ENCODE results near the gene KDELR1. TPM values are rescaled to one million over a fixed set of nuclear protein-coding genes. Genes with fewer than 3 reads are reported as not detected.

The KDELR1 gene
- polyA plus RNA-seq, 1 experiment: 168 TPM

- H3K27ac ChIP-seq (ENCODE audit: low read depth, low read length): no peak overlapping the region
- POLR2A ChIA-PET: no interaction called here
- TF ChIP-seq CTCF (IDR thresholded peaks at IDR 0.05; ENCODE audit: low read depth, low read length): no peak
- peaks cover 5% of the 10 kb centered on the region; the same call in 1 of the 2 replicates for H3K9me3 ChIP-seq (ENCODE audit: control insufficient read depth, insufficient read depth, low read length)
- H3K27me3 ChIP-seq (ENCODE audit: control insufficient read depth, insufficient read depth, low read length): peaks cover 44% of the 10 kb centered on the region
- DNase-seq (ENCODE audit: low read depth, low spot score): no peak
- CTCF ChIA-PET: no interaction called here
- H3K4me3 ChIP-seq (ENCODE audit: low read depth, low read length): no peak overlapping the region
These were observed 4.9 kb upstream of the KDELR1 start for GRCh38 chr19:48396016-48396823.

GRCh38 chr19:48395499-48395898 lies 4.1 kb upstream of the KDELR1 start:
- POLR2A ChIA-PET: no interaction called here
- DNase-seq (ENCODE audit: low read depth, low spot score): no peak
- H3K27me3 ChIP-seq (ENCODE audit: control insufficient read depth, insufficient read depth, low read length): peaks cover 44% of the 10 kb centered on the region

GRCh38 chr19:48395170-48395455 lies 3.8 kb upstream of the KDELR1 start:
- Histone ChIP-seq H3K27me3 (ENCODE audit: control insufficient read depth, insufficient read depth, low read length) (peaks cover 44% of the 10 kb centered on the region), H3K4me3 (ENCODE audit: low read depth, low read length) (no peak overlapping the region), H3K9me3 (ENCODE audit: control insufficient read depth, insufficient read depth, low read length) (peaks cover 5% of the 10 kb centered on the region; the same call in 1 of the 2 replicates), H3K27ac (ENCODE audit: low read depth, low read length) (no peak overlapping the region)
- TF ChIP-seq CTCF (IDR thresholded peaks at IDR 0.05; ENCODE audit: low read depth, low read length): no peak
- POLR2A ChIA-PET: no interaction called here
- no peak for DNase-seq (ENCODE audit: low read depth, low spot score)
- CTCF ChIA-PET: interaction anchor here (0.6 kb wide), 1 partner anchor 128 kb away, joined by 3 read pairs; no protein-coding TSS in a partner anchor

More at GRCh38 chr19:48395499-48395898, 4.1 kb upstream of the KDELR1 start:
- Histone ChIP-seq H3K27ac (ENCODE audit: low read depth, low read length) (no peak overlapping the region), H3K4me3 (ENCODE audit: low read depth, low read length) (no peak overlapping the region), H3K9me3 (ENCODE audit: control insufficient read depth, insufficient read depth, low read length) (peaks cover 5% of the 10 kb centered on the region; the same call in 1 of the 2 replicates)
- CTCF ChIA-PET: interaction anchor here (0.6 kb wide), 1 partner anchor 129 kb away, joined by 3 read pairs; no protein-coding TSS in a partner anchor
- TF ChIP-seq CTCF (IDR thresholded peaks at IDR 0.05; ENCODE audit: low read depth, low read length): no peak

- TF ChIP-seq CTCF (IDR thresholded peaks at IDR 0.05; ENCODE audit: low read depth, low read length): no peak
- Histone ChIP-seq H3K27ac (ENCODE audit: low read depth, low read length) (no peak overlapping the region), H3K9me3 (ENCODE audit: control insufficient read depth, insufficient read depth, low read length) (peaks cover 5% of the 10 kb centered on the region; the same call in 1 of the 2 replicates), H3K4me3 (ENCODE audit: low read depth, low read length) (peak overlapping the region; percentile 7; the same call in 1 of the 2 replicates), H3K27me3 (ENCODE audit: control insufficient read depth, insufficient read depth, low read length) (peaks cover 44% of the 10 kb centered on the region)
- ChIA-PET CTCF (no interaction called here), POLR2A (no interaction called here)
- DNase-seq (ENCODE audit: low read depth, low spot score): no peak
These were observed 3.2 kb upstream of the KDELR1 start for GRCh38 chr19:48394331-48395169.
